ENCODE results near the gene PTOV1.
A peak's percentile ranks its signal among the peaks of the same experiment; 100 is the strongest.

Gene PTOV1

DNA sequence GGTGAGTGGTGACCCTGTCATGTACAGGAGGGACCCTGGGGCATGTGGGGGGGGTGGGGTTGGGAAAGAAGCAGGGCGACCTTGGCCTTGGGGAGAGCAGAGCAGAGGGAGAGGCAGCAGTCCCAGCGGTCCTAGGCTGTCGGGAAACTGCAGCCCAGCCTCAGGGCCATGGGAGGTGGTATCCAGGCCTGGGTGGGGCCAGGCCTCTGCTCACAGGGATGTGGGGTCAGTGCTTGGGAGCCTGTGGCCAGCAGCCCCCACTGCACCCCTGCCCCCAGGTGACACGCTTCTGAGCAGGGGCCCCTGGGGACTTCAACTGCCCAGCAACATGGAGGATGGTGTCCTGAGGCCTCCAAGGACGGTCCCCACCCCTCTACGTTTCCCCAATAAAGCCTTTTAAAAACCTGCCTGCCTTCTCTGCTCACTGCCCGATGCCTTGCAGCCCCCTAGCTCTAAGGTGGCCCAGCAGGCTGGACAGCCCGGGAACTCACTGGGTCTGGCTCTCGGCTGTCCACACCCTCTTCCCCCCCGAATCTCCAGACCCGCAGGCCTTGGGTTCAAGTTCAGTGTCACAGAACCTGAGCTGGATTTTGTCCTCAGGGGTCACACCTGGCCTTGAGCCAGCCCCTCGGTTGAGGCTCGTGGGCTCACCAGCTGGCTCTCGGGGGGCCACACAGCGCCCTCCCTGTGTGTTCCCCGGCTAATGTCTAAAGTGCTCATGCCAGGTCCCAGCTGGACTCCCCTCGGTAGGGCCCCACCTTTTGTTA lies 9.6 kb downstream of the PTOV1 start:
- DNase-seq: no peak

DNA sequence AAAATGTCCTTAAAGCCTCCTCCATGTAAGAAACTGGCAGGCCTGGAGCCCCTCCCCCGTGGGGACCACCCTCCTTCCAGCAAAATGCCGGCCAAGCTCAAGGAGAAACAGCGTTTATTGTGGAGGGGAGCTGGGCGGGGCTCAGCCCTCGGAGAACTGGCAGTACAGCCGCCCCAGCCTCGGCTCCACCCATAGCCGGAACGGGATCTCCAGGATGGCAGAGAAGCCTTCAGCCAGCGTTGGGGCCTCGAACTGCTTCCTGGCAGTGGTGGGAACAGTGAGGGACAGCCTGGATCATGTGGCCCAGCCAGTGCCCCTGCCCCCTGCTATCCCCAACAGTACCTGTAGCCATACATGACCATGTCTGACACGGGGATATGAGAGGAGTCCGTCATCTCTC lies 10.1 kb downstream of the PTOV1 start:
- no peak for DNase-seq

DNA sequence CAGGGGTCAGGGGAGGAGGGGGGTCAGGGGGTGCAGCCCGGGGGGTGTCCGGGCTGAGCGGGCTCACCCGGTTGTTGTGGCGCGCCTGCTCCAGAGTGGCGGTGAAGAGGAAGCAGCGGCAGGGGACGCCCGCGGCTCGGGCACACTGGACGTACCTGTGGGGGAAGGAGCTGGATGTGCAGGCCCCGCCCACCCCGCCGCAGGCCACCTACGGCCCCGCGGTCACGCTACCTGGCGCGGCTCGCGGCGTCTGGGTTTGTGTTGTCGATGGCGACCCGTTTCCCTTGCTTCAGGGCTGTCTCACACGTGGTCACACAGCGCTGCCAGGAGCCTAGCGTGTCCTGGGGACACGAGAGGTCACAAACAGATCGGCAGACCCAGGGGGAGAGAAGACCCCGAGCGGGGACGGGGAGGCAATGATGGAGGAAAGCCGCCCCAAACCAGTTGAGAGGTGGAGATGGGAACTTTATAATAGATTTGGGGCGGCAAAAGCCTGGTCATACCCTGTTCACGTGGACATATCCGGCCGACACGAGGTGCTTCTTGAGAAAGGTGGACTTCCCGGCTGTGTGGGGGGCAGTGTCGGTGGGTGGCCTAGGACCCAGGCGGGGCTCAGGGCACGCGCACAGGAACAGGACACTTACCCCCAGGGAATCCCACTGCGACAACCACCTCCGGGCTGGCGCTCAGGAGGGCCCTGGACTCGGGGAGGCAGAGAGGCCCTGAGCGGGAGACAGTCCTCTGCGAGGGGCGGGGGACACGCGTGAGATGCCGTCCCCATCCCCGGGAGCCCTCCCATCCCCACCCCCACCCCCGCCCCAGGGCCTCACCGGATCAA lies 10.8 kb downstream of the PTOV1 start:
- DNase-seq: no peak

DNA sequence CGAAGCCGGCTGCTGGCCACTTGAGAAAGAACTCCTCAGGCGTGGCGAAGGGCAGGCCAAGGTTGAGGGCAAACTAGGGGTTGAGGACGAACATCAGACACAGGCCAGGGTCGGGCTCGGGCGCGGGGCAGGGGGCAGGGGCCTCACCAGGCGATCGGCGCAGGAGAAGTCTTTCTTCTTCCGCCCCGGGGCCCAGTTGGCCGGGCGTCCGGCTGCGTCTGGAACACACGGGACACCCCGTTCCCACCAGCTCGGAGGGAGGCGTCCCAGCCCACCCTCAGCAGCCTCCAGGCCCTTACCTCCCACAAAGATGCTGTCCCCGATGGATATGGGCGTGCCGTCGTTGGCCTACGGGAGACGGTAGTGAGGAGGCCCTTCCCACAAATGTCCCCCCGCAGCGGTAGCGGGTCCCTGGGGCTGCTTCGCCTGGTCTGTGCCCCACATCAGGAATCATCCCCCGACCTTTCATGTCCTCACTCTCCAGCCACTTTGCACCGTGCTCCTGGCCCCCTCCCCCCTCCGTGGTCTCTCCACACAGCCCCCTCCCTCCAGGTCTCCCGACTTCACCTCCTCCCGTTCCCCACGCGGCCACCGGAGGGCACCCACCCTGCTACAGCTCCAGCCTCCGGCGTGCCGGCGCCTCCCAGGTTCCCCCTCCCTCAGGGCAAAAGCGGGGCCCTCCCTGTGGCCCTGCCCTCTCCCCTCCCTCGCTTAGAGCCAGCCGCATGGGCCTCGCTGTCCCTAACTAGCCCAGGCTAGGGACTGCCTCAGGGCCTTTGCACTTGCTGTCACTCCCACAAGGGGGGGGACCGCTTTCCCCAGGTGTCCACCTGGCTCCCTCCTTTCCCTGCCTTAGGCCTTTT lies 11.7 kb downstream of the PTOV1 start:
- peak in 1 of 3 donors; percentile 52 for DNase-seq

DNA sequence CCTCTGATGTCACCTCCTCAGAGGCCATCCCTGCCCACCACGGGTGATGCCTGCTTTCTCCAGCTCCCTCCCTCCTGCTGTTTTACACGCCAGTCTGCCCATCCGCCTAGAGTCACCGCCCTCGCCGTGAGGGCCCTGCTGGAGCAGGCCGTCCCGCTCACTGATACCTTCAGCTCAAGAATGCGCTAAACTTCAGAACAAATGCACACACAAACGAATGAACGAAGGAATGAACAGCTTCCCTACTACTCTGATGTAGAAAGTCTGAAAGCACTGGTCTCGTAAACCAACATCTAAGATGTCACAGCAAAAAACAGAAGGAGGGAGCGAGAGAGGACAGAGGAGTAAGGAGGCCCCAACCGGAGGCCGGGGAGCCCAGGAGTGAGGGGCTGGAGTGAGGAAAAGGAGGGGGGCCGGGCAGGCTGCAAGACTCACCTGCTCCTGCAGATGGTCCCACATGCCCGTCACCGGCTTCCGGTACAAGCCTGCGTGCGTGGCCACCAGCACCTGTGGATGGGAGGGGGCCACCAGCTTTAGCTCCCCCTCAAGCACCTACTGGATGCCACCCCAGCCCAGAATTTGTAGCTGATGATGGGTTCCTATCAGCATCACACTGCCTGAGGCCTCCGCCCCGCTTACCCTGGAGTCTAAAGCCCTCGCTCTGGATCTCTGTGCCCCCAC lies 12.4 kb downstream of the PTOV1 start:
- DNase-seq: no peak

DNA sequence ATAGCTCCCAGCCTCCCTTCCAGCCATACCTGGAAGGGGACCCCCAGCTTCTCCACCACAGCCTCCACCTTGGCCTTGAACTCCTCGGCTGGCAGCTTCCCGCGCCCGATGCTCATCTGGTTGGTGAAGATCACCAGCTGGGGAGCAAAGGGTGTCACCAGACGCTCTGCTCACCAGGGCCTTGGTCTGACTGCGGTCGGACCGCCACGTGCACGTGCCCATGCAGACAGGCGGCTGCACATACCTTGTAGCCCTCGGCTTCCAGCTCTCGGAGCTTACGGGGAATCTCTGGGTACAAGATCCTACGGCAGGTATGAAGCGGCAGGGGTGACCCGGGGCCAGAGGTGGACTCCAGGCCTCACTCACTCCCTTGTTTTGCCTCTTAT lies 13.0 kb downstream of the PTOV1 start:
- DNase-seq: no peak

DNA sequence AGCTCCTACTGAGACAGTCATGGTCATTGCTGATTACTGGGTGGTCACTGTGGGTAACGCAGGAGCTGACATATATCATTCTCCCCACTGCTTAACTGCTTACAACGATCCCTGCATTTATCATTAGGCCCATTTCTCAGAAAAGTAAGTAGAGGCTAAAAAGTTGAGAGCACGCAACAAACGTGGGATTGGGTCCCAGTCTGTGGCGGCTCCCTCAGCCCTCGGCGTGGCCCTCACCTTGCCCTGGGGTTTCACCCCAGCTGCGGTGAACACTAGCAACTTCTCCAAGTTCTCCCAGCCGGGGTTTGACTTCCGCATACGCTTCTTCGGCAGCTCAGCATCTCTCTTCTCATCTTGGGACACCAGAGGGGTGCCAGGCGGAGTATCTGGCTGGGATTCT lies 13.9 kb downstream of the PTOV1 start:
- DNase-seq: no peak

DNA sequence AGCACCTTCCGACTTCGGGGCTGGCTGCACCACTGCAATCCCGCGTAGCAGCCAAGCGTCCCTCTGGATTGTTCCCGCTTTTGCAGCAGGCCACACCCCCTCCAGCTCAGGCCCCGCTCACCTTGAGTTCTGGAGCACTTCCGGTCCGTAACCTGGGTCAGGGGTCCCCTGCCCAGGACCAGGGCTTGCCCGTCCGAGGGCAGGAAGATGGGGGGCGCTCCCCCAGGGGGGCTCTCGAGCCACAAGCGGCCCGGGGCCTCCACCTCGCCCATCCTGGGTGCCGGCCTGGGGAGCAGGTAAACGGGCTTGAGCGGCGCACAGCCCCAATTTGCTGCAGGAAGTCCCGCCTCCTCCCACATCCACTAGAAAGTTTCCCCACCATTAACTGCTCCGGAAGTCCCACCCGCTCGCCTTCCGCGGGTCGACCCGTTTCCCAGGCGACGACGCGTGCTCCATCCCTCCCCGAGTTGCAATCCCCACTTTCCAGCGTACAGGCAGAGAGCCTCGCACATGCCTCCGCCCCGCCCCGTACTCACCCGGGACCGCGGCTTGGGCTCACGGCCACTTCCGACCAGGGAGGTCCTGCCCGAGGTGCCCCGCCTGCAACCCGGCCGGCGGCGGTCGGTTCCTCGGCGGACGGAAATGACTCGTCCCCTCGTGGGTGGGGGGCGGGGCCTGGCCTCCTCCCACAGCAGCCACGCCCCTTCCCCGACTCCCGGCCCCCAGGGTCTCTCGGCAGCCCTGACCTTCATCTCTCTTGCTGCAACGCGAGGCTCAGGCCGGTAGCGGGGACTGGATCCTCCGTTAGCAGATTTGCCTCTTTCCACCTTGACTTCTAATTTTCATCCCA lies 16.2 kb downstream of the PTOV1 start, which contains the start of gene PNKP:
TSS of gene PNKP (minus strand) at position 644 of the 850 bp plus-strand sequence. CDS start at position 272, 372 bp downstream.
- DNase-seq: peak; percentile 90 to 97 (median 92)

DNA sequence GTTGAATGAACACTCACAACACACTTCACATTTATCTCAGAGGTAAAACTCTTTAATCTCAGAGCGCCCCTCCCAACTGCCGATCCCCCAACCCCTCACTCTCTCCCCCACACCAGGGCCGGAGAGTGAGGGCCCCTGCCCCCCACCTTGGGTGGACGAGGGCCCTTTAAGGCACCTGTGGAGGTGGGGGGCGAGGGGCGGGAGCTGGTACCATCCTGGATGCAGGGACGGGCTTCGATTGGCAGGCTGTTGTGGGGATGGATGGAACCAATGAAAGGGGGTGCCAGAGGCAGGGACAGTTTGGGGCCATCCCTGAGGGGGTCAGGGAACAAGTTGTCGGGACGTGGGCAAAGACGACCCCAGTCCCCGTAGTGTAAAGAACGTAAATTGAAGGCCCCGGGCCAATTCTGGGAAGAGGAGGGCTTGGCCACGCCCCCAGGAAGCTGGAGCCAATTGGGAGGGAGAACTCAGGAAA lies 18.1 kb downstream of the PTOV1 start:
- DNase-seq: no peak

DNA sequence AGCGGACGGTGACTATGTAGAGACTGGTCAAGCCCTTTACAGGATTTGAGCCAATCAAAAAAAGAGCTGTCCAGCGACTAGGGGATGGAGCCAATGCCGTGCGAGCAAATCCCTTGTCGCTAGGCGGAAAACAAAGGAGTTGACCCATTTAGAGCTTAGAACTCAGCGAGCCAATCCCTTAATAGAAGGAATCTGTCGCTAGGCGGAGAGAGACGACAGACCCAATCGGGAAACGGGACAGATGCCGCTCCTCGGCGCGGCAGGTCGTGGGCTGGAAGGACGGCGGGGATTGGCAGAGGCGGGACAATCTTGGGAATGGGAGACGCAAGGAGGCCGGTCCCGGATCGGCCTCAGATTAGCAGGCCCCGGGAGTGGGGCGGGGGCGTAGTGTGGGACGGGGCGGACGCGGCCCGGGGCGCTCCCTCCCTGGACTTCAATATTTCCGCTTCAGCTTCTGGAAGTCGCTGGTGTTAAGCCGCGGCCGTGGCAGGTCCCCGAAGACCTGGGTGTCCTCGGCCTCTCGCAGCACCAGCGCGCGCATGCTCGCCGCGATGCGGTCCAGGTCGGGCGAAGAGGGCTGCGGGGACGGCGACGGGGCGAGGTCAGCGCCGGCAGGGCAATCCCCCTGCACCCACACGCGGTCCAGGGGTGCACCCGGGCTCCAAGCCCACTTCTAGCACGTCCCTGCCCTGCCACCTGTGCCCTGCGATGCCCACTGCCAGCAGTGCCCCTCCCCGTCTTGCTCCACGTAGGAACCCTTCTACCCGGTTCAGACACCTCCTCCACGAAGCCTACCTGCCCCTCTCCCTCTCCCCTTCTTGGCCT lies 18.7 kb downstream of the PTOV1 start:
- peak; percentile 96 to 100 (median 99) for DNase-seq

DNA sequence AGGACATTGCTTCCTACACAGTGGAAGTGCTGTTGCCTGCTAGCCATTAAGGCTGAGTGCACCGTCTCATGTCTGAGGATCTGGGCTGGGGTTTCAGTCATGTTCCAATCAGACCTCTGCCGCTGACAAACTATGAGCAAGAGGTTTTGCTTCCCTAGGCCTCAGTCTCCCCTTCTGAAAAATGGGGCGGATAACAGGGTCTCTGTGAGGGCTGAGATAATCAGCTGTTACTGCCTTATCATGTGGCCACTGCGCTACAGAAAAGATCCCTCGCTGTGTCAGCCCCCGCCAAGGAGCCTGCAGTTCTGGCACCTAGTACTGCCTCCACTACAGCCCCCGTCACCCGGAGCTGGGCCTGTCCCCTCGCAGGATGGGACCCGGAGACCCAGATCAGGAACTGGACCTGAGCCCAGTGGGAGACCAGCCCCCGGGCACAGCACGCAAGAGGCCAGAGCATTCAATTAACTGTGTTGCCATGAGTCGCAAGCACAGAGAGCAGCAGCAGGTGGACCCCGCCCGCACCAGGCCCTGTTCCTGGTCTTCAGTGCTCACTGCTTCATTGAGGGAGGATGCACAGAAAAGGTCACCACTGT lies 19.4 kb downstream of the PTOV1 start:
- no peak for DNase-seq

DNA sequence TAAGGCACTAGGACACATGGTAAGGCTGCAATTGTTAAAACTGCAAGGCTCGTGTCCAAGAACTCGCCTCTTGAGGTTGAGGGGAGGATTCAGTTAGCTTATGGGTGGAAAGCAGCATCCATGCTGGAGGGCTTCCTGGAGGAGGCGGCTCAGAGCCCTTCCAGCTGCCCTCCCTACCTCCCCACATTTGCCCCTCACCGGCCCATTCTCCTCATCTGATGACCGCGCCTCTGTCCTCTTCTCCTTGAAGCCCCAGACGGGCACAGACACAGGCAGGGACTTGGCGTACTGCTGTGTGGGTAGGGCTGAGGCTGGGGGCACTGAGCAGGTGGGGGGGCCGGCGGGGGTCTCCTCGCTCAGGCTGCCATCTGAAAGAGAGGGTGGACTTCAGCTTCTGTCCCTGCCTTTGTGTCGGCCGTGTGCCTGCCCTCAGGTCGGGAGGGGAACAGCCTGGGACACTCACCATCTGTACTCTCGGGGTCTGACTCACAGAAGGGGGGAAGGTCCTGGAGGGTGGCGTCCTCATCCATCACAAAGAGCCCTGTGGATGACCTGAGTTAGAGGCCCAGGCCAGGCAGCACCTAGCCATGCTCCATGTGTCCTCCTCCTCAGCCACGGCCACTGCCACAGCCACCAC lies 20.5 kb downstream of the PTOV1 start:
- DNase-seq: no peak

DNA sequence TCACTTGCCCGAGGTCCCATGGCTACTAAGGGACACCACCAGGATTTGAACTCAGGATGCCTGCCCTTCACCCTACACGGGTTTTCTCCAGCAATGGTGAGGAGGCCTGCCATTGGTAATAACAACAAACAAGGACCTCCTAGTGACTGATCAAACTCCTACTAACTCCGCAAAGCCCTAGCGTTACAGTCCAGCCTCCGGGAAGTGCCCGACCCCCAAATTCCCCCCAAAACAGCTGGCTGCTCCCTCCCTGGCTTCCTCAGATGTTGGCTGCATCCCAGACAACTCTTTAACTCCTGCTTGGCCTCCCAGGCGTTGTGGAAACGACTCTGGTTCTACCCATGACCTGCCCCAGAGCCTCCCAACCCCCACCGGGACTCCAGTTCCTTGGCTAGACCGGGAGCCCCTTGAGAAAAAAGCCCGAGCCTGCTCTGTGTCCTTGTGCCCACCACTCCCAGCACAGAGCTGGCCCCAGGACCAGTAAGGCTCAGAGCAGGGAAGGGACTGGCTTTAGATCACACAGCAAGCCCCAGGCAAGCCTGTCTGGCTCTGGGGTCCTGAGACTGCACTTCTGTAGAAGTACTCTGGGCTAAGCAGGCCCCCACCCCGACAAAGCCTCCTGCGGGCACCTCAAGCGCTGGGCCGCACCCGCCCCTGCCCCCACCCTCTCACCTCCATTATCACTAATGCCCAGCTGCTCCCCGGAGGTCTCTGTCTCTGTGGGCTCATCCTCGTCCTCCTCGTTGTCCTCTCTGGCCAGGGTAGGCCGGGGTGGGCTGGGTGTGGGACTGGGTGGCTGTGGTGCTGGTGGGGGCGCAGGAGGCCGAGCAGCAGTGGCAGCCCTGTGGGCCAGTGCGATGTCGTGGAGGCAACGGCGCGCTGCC lies 21.5 kb downstream of the PTOV1 start:
- DNase-seq: no peak

DNA sequence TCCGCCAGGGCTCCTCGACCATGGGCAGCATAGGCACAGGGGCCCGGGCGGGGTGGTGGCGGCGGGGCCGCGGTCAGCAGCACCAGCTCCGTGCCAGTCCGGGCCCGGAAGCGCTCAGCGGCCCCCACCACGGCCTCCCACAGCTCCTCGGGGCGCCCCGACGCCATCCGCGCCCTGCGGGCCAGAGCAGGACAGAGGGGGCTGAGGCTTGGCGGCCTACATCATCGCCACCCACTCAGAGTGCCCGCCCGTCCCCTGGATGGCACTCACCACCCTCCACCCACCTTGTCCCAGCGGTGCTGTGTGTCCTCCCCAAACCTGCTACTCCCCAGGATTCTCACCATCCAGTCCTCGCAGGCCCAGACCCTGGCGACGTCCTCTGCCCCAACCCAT lies 22.2 kb downstream of the PTOV1 start:
- no peak for DNase-seq

DNA sequence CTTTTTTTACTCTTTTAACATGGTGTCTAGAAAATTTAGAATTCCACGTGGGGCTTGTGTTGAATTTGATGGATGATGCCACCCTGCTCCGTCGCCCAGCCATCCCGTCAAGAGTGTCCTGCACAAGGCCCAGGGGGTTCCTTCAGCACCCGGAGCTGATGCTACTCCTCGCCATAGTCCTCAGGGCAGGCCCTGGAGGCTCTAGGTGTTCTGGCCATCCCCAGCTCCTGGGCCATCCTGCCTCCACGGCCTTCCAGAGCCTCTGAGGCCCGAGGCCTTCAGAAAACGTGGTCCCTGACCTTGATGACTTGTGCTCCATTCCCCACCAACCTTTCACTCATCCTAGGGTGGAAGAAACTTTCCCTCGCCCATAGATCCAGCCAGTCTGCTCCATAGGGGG lies 22.9 kb downstream of the PTOV1 start:
- DNase-seq: no peak

DNA sequence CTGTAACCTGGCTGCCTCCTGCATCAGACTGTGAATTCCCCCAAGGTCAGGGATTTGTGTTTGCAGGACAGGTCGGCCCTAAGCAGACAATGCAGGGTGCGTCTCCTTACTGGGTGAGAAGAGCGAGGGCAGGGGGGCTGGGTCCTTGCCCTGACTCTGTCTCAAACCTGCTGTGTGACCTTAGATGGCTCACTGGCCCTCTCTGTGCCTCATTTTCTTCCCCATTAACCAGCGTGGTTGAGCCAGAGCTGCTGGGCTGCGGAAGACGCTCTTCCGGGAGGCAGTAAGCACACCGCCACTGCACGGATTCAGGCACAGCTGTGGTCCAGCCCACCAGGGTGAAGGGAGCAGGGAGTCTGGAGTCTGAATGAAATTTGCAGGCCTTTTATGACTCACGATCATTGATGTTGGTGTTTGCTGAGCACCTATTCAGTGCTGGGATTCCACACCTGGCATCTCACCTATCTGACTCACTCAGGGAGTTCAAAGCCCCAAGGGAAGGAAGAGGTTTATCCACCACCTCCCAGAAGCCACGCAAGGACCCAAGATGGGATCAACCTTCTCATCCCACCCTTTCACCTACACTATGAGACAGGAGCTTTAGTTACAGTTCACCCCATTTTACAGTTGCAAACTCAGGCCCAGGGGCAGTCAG lies 23.7 kb downstream of the PTOV1 start:
- DNase-seq: no peak

DNA sequence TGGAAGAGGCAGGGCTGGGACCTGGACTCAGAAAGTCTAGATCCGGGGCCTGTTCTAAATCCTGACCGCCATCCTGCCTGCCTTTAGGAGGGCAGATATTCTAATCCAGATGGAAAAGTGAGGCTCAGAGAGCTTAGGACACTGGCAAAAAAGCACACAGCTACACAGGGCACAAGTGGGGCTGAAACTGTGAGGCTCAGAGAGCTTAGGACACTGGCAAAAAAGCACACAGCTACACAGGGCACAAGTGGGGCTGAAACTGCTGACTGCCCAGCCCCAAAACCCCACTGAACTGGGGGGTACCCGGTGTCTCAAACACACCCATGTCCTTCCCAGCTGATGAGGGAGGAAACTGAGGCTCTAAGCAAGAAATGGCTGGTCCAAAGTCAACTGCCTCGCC lies 24.2 kb downstream of the PTOV1 start:
- no peak for DNase-seq

DNA sequence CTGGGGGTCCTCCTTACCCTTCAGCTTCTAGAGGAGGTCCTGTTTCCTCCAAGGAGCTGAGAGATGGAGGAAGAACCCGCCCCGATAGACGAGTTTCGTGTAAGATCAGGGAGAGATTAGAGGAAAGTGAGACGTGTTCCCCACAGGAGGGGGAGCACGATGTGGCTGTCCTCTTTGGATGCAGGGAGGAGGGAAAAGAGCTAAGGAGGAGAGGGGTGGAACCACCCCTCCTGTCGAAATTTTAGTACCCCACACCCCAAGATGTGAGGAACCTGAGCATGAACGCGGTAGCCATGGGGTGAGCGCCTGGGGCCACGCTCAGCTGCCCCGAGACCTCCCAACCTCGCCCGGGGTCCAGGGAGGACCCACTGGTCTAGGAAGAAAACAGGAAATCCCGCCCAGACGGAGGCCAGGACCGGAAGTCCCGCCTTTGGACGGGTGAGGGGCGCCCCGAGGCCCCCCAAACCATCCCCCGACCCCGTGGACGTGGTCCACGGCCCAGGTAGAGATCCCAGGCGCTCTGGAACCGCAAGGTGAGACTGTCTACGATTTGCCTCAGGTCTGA lies 25.0 kb downstream of the PTOV1 start:
- DNase-seq: peak; percentile 52 to 68 (median 66)

Measured in suppressor macrophage treated with lipopolysaccharide for 1 hour (primary cell).